K562 (cell line): ENCODE results near the gene LRRC41. TPM values are rescaled to one million over a fixed set of nuclear protein-coding genes. Genes with fewer than 3 reads are reported as not detected.

Experiments
- CTCFL ChIP-seq: IDR thresholded peaks from 2 replicates; pipeline ENCODE4 v1.6.1; 2011; ENCODE audit warnings: borderline replicate concordance, low read depth, mild to moderate bottlenecking, moderate library complexity, low read length; ENCODE audit not compliant: insufficient read depth, poor library complexity, severe bottlenecking
- EP400 ChIP-seq: fragments of 450-650 bp; IDR thresholded peaks from 2 replicates; pipeline ENCODE4 v1.6.1; 2017; ENCODE audit warnings: antibody characterized with exemption, mild to moderate bottlenecking, moderate library complexity
- ESRRA ChIP-seq: fragments of 450-650 bp; IDR thresholded peaks from 2 replicates; pipeline ENCODE4 v1.6.1; 2014; ENCODE audit warnings: low read depth, mild to moderate bottlenecking, moderate library complexity, borderline replicate concordance
- ETV5 ChIP-seq: sonication (generic); formaldehyde crosslinking; IDR thresholded peaks from 2 replicates; pipeline ENCODE4 v1.4.0; 2020; ENCODE audit warnings: low read depth, mild to moderate bottlenecking, missing genetic modification reagents
- ETV6 ChIP-seq, 3 experiments: fragments of 150-350 bp in 1 of 3; sonication (generic) in 1 of 3; formaldehyde crosslinking in 1 of 3; IDR thresholded peaks; 2 replicates each; pipeline versions ENCODE4 v1.6.1 to v1.8.0; 2014 to 2022; ENCODE audit warnings: borderline replicate concordance in 2 of 3, low read depth in 2 of 3, antibody characterized with exemption in 1 of 3, low read length in 1 of 3, mild to moderate bottlenecking in 1 of 3, missing genetic modification reagents in 1 of 3
- HDAC1 ChIP-seq, 2 experiments: fragments of 450-650 bp; IDR thresholded peaks; 2 replicates each; pipeline ENCODE4 v1.6.1; 2016 to 2017; ENCODE audit warnings: inconsistent platforms in 1 of 2, mild to moderate bottlenecking in 1 of 2, moderate library complexity in 1 of 2
- NR4A1 ChIP-seq, 2 experiments: fragments of 250-450 bp in 1 of 2; fragments of 450-650 bp in 1 of 2; sonication (Bioruptor Pico) in 1 of 2; IDR thresholded peaks; 2 replicates each; pipeline versions ENCODE4 v1.4.0 to v1.6.1; 2016 to 2020; ENCODE audit warnings: mild to moderate bottlenecking in 2 of 2, missing compliant biosample characterization in 1 of 2, missing genetic modification characterization in 1 of 2, moderate library complexity in 1 of 2
- PHF8 ChIP-seq: fragments of 200-600 bp; sonication (generic); IDR thresholded peaks from 2 replicates; pipeline ENCODE4 v1.6.1; 2012; ENCODE audit warnings: mixed run types, mild to moderate bottlenecking, inconsistent platforms, low read length, moderate library complexity, borderline replicate concordance
- PKNOX1 ChIP-seq: fragments of 450-650 bp; IDR thresholded peaks from 2 replicates; pipeline ENCODE4 v1.6.1; 2016
- U2AF1 ChIP-seq: fragments of 200-400 bp; formaldehyde crosslinking; optimal IDR thresholded peaks from 2 replicates; pipeline ENCODE3; 2017; ENCODE audit warnings: mild to moderate bottlenecking, low read depth, low read length, moderate library complexity
- ZNF184 ChIP-seq: sonication (generic); formaldehyde crosslinking; IDR thresholded peaks from 2 replicates; pipeline ENCODE4 v1.5.0; 2020; ENCODE audit warnings: missing genetic modification reagents
- ZNF76 ChIP-seq: fragments of 250-450 bp; sonication (Bioruptor Pico); IDR thresholded peaks from 2 replicates; pipeline ENCODE4 v1.4.0; 2020; ENCODE audit warnings: mild to moderate bottlenecking, moderate library complexity, borderline replicate concordance
- polyA plus RNA-seq, 8 experiments: library from polyadenylated mRNA; depleted of rRNA in 4 of 8; stranded (reverse) in 5 of 8; unstranded in 3 of 8; fragments of >200 nt; fragmentation: Nextera tagmentation in 2 of 8; fragmentation: Illumina TruSeq in 1 of 8; extraction: Ambion mirVana in 2 of 8; extraction: Trizol in 1 of 8; gene quantifications; 2 replicates each; pipeline versions ENCODE4 v1.2.1 to v1.2.3, GENCODE V29; 2011 to 2014; ENCODE audit warnings: inconsistent platforms in 1 of 8, missing spikeins in 1 of 8
- total RNA-seq, 7 experiments: library from RNA; depleted of rRNA in 6 of 7; stranded (reverse); fragments of >200 nt in 6 of 7; fragmentation: Illumina TruSeq in 2 of 7; extraction: Trizol in 2 of 7; gene quantifications; 2 replicates each; pipeline versions ENCODE4 v1.2.1 to v1.2.3, GENCODE V29; 2011 to 2021; ENCODE audit warnings: low replicate concordance in 1 of 7
- TF ChIP-seq, protein P1 (sequence below), 2 experiments: IDR thresholded peaks; 2 replicates each; pipeline ENCODE4 v1.6.1; 2011; ENCODE audit warnings: borderline replicate concordance in 1 of 2, control low read depth in 1 of 2, low read depth in 1 of 2, low read length in 1 of 2, mild to moderate bottlenecking in 1 of 2, mixed read lengths in 1 of 2, moderate library complexity in 1 of 2; ENCODE audit not compliant: insufficient read depth in 1 of 2, insufficient read length in 1 of 2, poor library complexity in 1 of 2, severe bottlenecking in 1 of 2; ENCODE audit errors: extremely low read depth in 1 of 2
- TF ChIP-seq, protein P2 (sequence below): IDR thresholded peaks from 2 replicates; pipeline ENCODE4 v1.6.1; 2014; ENCODE audit warnings: antibody characterized with exemption
- TF ChIP-seq, protein P3 (sequence below): sonication (generic); formaldehyde crosslinking; IDR thresholded peaks from 2 replicates; pipeline ENCODE4 v1.8.0; 2022; ENCODE audit warnings: missing genetic modification reagents, mild to moderate bottlenecking, borderline replicate concordance

The LRRC41 gene
- total and polyA plus RNA-seq, 9 of the 15 experiments (the other 6 are each of a cell fraction or from before 2014, with no cell fraction given) = 10.5 to 64.7 (median 44.2) TPM

DNA sequence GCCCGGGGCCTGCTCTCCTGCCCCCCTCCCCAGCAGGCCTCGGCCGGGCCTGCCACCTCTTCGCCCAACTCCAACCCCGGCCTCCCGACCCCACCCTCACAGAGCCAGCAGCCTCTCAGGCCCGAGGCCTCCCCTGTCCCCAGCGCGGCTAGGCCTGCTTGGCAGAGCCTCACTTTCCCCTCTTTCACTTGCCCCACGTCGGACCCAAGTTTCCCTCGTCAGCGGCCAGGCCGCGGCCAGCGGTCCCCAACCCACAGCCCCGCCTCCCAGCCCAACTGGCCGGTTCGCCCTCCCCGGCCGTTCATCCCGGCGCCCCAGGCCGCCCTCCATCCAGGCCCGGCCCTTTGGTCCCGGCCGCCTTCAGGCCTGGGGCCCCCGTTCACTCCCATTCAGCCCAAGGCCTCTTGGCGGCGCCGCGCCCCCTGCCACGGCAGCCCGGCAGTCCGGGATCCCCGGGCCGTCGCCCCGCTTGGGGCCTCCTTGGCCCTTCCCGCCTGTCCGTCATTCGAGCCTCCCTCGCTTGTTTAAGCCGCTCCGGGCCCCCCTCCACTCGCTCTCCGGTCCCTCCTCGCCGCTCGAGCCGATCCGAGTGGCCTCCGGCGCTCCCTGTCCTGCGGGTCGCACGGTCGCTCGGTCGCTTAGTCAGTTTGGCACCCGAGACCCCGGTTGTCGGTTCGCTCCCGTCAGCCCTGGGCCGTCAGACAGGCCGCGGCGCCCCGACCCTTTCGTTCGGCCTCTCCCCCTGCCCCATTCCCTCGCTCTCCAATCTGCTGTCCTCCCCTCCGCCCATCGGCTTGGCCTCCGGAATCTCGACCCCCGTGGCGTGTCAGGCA lies 1.4 kb downstream of the LRRC41 start (continued):
- TF ChIP-seq ZNF76 (CRISPR knock-in tag) (no peak), PHF8 (peak; percentile 55), ETV6 (IDR thresholded peaks at IDR 0.05; ENCODE audit: borderline replicate concordance in 1 of 2, low read depth in 2 of 2, low read length in 1 of 2) (no peak), ETV6 (CRISPR knock-in tag; IDR thresholded peaks at IDR 0.05; ENCODE audit: borderline replicate concordance) (peak; percentile 19; the same call in 1 of the 2 replicates), ETV5 (CRISPR knock-in tag) (peak; percentile 55; the same call in 1 of the 2 replicates), HDAC1 (IDR thresholded peaks at IDR 0.05) (no peak), PKNOX1 (peak; percentile 91), ESRRA (no peak), NR4A1 (CRISPR knock-in tag; IDR thresholded peaks at IDR 0.05) (no peak), NR4A1 (tag; IDR thresholded peaks at IDR 0.05) (no peak; the same call in 1 of the 2 replicates), U2AF1 (peak; percentile 88), ZNF184 (CRISPR knock-in tag) (0 out of 2 replicates have a peak, but pooled peaks have one; percentile 17), CTCFL (peak; percentile 51), EP400 (peak; percentile 58; the same call in 1 of the 2 replicates)
- TF ChIP-seq, protein P1, sequence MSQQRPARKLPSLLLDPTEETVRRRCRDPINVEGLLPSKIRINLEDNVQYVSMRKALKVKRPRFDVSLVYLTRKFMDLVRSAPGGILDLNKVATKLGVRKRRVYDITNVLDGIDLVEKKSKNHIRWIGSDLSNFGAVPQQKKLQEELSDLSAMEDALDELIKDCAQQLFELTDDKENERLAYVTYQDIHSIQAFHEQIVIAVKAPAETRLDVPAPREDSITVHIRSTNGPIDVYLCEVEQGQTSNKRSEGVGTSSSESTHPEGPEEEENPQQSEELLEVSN (IDR thresholded peaks at IDR 0.05; ENCODE audit: borderline replicate concordance in 1 of 2, extremely low read depth in 1 of 2, insufficient read depth in 1 of 2, insufficient read length in 1 of 2, low read depth in 1 of 2, low read length in 1 of 2, poor library complexity in 1 of 2, severe bottlenecking in 1 of 2) = peak; percentile 9 to 57
- TF ChIP-seq, protein P2, sequence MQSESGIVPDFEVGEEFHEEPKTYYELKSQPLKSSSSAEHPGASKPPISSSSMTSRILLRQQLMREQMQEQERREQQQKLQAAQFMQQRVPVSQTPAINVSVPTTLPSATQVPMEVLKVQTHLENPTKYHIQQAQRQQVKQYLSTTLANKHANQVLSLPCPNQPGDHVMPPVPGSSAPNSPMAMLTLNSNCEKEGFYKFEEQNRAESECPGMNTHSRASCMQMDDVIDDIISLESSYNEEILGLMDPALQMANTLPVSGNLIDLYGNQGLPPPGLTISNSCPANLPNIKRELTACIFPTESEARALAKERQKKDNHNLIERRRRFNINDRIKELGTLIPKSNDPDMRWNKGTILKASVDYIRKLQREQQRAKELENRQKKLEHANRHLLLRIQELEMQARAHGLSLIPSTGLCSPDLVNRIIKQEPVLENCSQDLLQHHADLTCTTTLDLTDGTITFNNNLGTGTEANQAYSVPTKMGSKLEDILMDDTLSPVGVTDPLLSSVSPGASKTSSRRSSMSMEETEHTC = 0 out of 2 replicates have a peak, but pooled peaks have one; percentile 7
- TF ChIP-seq, protein P3, sequence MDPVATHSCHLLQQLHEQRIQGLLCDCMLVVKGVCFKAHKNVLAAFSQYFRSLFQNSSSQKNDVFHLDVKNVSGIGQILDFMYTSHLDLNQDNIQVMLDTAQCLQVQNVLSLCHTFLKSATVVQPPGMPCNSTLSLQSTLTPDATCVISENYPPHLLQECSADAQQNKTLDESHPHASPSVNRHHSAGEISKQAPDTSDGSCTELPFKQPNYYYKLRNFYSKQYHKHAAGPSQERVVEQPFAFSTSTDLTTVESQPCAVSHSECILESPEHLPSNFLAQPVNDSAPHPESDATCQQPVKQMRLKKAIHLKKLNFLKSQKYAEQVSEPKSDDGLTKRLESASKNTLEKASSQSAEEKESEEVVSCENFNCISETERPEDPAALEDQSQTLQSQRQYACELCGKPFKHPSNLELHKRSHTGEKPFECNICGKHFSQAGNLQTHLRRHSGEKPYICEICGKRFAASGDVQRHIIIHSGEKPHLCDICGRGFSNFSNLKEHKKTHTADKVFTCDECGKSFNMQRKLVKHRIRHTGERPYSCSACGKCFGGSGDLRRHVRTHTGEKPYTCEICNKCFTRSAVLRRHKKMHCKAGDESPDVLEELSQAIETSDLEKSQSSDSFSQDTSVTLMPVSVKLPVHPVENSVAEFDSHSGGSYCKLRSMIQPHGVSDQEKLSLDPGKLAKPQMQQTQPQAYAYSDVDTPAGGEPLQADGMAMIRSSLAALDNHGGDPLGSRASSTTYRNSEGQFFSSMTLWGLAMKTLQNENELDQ (CRISPR knock-in tag) = 0 out of 2 replicates have a peak, but pooled peaks have one; percentile 46
